BLaER1 (cell line): ENCODE measurements around the gene TEX22.

Experiments used
- H3K27ac ChIP-seq: shearing (Covaris generic); formaldehyde crosslinking; 2 replicates; pipeline ENCODE4 v1.8.1; 2022
- H3K27me3 ChIP-seq: shearing (Covaris generic); formaldehyde crosslinking; 2 replicates; pipeline ENCODE4 v1.8.1; 2022
- H3K36me3 ChIP-seq: shearing (Covaris generic); formaldehyde crosslinking; 2 replicates; pipeline ENCODE4 v1.8.1; 2022
- H3K4me1 ChIP-seq: shearing (Covaris generic); formaldehyde crosslinking; 2 replicates; pipeline ENCODE4 v1.8.1; 2022
- H3K4me2 ChIP-seq: shearing (Covaris generic); formaldehyde crosslinking; 2 replicates; pipeline ENCODE4 v1.8.1; 2022
- H3K4me3 ChIP-seq: shearing (Covaris generic); formaldehyde crosslinking; 2 replicates; pipeline ENCODE4 v1.8.1; 2022
- H3K9ac ChIP-seq: shearing (Covaris generic); formaldehyde crosslinking; 2 replicates; pipeline ENCODE4 v1.8.1; 2022
- H3K9me3 ChIP-seq: shearing (Covaris generic); formaldehyde crosslinking; 2 replicates; pipeline ENCODE4 v1.8.1; 2022
- H4K20me1 ChIP-seq: shearing (Covaris generic); formaldehyde crosslinking; 2 replicates; pipeline ENCODE4 v1.8.1; 2022
- Cebpa-rat ChIP-seq: shearing (Covaris generic); IDR thresholded peaks from 2 replicates; pipeline ENCODE4 v1.8.1; 2022

TEX22 gene

GRCh38 chr14:105424861-105425260 lies 26.5 kb downstream of the TEX22 start:
- Histone ChIP-seq H3K36me3 (peaks cover 75% of the 10 kb centered on the region), H3K27me3 (no peaks in the 10 kb centered on the region), H4K20me1 (peaks cover 96% of the 10 kb centered on the region), H3K9ac (no peak overlapping the region), H3K9me3 (peaks cover 10% of the 10 kb centered on the region), H3K4me3 (no peak overlapping the region), H3K4me2 (no peak overlapping the region), H3K27ac (no peak overlapping the region), H3K4me1 (peaks cover 69% of the 10 kb centered on the region)
- no peak for TF ChIP-seq Cebpa-rat

- Histone ChIP-seq H3K4me3 (no peak overlapping the region), H4K20me1 (peaks cover 100% of the 10 kb centered on the region), H3K4me2 (no peak overlapping the region), H3K27ac (no peak overlapping the region), H3K36me3 (peaks cover 84% of the 10 kb centered on the region), H3K9ac (no peak overlapping the region), H3K27me3 (no peaks in the 10 kb centered on the region), H3K9me3 (peaks cover 20% of the 10 kb centered on the region), H3K4me1 (peaks cover 66% of the 10 kb centered on the region)
- no peak for TF ChIP-seq Cebpa-rat
These were observed 27.5 kb downstream of the TEX22 start for GRCh38 chr14:105425823-105426247.

GRCh38 chr14:105426416-105427130 lies 28.2 kb downstream of the TEX22 start:
- peaks cover 100% of the 10 kb centered on the region for H4K20me1 ChIP-seq
- peak overlapping the region; percentile 24; the same call in 1 of the 2 replicates for H3K9ac ChIP-seq
- TF ChIP-seq Cebpa-rat = no peak
- no peak overlapping the region for H3K27ac ChIP-seq
- H3K9me3 ChIP-seq = peaks cover 27% of the 10 kb centered on the region
- peaks cover 92% of the 10 kb centered on the region for H3K36me3 ChIP-seq
- H3K4me3 ChIP-seq = no peak overlapping the region
- no peak overlapping the region for H3K4me2 ChIP-seq
- peaks cover 59% of the 10 kb centered on the region for H3K4me1 ChIP-seq
- H3K27me3 ChIP-seq = no peaks in the 10 kb centered on the region

- no peak for TF ChIP-seq Cebpa-rat
- Histone ChIP-seq H3K27ac (no peak overlapping the region), H3K4me2 (peak overlapping the region; percentile 14; the same call in 1 of the 2 replicates), H3K9me3 (peaks cover 29% of the 10 kb centered on the region), H3K9ac (peak overlapping the region; percentile 24; the same call in 1 of the 2 replicates), H4K20me1 (peaks cover 100% of the 10 kb centered on the region), H3K4me1 (peaks cover 50% of the 10 kb centered on the region), H3K4me3 (no peak overlapping the region), H3K36me3 (peaks cover 93% of the 10 kb centered on the region), H3K27me3 (no peaks in the 10 kb centered on the region)
These were observed 29.1 kb downstream of the TEX22 start for GRCh38 chr14:105427412-105427811.

GRCh38 chr14:105427936-105428485 lies 29.7 kb downstream of the TEX22 start:
- Histone ChIP-seq H3K9ac (no peak overlapping the region), H3K36me3 (peaks cover 93% of the 10 kb centered on the region), H3K9me3 (peaks cover 31% of the 10 kb centered on the region), H4K20me1 (peaks cover 100% of the 10 kb centered on the region), H3K4me3 (no peak overlapping the region), H3K4me1 (peaks cover 44% of the 10 kb centered on the region), H3K4me2 (peak overlapping the region; percentile 19; the same call in 1 of the 2 replicates), H3K27me3 (no peaks in the 10 kb centered on the region), H3K27ac (no peak overlapping the region)
- TF ChIP-seq Cebpa-rat = no peak

- Histone ChIP-seq H3K4me1 (peaks cover 34% of the 10 kb centered on the region), H3K36me3 (peaks cover 92% of the 10 kb centered on the region), H3K4me3 (no peak overlapping the region), H3K4me2 (no peak overlapping the region), H3K9ac (no peak overlapping the region), H3K27me3 (no peaks in the 10 kb centered on the region), H4K20me1 (peaks cover 100% of the 10 kb centered on the region), H3K9me3 (peaks cover 48% of the 10 kb centered on the region), H3K27ac (no peak overlapping the region)
- no peak for TF ChIP-seq Cebpa-rat
These were observed 31.7 kb downstream of the TEX22 start for GRCh38 chr14:105430042-105430441.

- no peak overlapping the region for H3K27ac ChIP-seq
These were observed 32.2 kb downstream of the TEX22 start for GRCh38 chr14:105430565-105430964.

GRCh38 chr14:105431256-105431655 lies 32.9 kb downstream of the TEX22 start:
- H4K20me1 ChIP-seq = peaks cover 100% of the 10 kb centered on the region
- no peak overlapping the region for H3K27ac ChIP-seq
- H3K4me3 ChIP-seq = no peak overlapping the region
- no peak overlapping the region for H3K4me2 ChIP-seq
- H3K36me3 ChIP-seq = peaks cover 93% of the 10 kb centered on the region
- H3K9ac ChIP-seq = no peak overlapping the region
- no peaks in the 10 kb centered on the region for H3K27me3 ChIP-seq
- H3K9me3 ChIP-seq = peaks cover 56% of the 10 kb centered on the region
- H3K4me1 ChIP-seq = peaks cover 46% of the 10 kb centered on the region
- TF ChIP-seq Cebpa-rat = no peak

More at GRCh38 chr14:105430565-105430964, 32.2 kb downstream of the TEX22 start:
- H3K4me1 ChIP-seq = peaks cover 39% of the 10 kb centered on the region
- H4K20me1 ChIP-seq = peaks cover 100% of the 10 kb centered on the region
- no peak overlapping the region for H3K9ac ChIP-seq
- no peak overlapping the region for H3K4me3 ChIP-seq
- H3K4me2 ChIP-seq = no peak overlapping the region
- peaks cover 53% of the 10 kb centered on the region for H3K9me3 ChIP-seq
- TF ChIP-seq Cebpa-rat = no peak
- no peaks in the 10 kb centered on the region for H3K27me3 ChIP-seq
- peaks cover 92% of the 10 kb centered on the region for H3K36me3 ChIP-seq

- Histone ChIP-seq H3K4me2 (no peak overlapping the region), H3K27ac (no peak overlapping the region), H3K4me3 (no peak overlapping the region), H4K20me1 (peaks cover 100% of the 10 kb centered on the region), H3K9ac (no peak overlapping the region), H3K36me3 (peaks cover 93% of the 10 kb centered on the region), H3K27me3 (no peaks in the 10 kb centered on the region), H3K4me1 (peaks cover 47% of the 10 kb centered on the region), H3K9me3 (peaks cover 54% of the 10 kb centered on the region)
- TF ChIP-seq Cebpa-rat = no peak
These were observed 34.3 kb downstream of the TEX22 start for GRCh38 chr14:105432657-105433056.

- no peak for TF ChIP-seq Cebpa-rat
- Histone ChIP-seq H3K4me2 (no peak overlapping the region), H3K27me3 (no peaks in the 10 kb centered on the region), H4K20me1 (peaks cover 100% of the 10 kb centered on the region), H3K36me3 (peaks cover 93% of the 10 kb centered on the region), H3K9me3 (peaks cover 54% of the 10 kb centered on the region), H3K27ac (no peak overlapping the region), H3K4me3 (no peak overlapping the region), H3K4me1 (peaks cover 47% of the 10 kb centered on the region), H3K9ac (no peak overlapping the region)
These were observed 34.8 kb downstream of the TEX22 start for GRCh38 chr14:105433161-105433605.
